ENCODE data around the gene RCSD1.

RCSD1 gene

GRCh38 chr1:167617153-167618147 lies 12.6 kb upstream of the RCSD1 start:
- in situ Hi-C loops (cut with HindIII; ENCODE audit: low sequenced_read_pairs) = no loop called here

GRCh38 chr1:167618366-167618765 lies 11.7 kb upstream of the RCSD1 start:
- in situ Hi-C loops (cut with HindIII; ENCODE audit: low sequenced_read_pairs) = no loop called here

GRCh38 chr1:167618789-167619188 lies 11.2 kb upstream of the RCSD1 start:
- in situ Hi-C loops (cut with HindIII; ENCODE audit: low sequenced_read_pairs) = no loop called here

DNA sequence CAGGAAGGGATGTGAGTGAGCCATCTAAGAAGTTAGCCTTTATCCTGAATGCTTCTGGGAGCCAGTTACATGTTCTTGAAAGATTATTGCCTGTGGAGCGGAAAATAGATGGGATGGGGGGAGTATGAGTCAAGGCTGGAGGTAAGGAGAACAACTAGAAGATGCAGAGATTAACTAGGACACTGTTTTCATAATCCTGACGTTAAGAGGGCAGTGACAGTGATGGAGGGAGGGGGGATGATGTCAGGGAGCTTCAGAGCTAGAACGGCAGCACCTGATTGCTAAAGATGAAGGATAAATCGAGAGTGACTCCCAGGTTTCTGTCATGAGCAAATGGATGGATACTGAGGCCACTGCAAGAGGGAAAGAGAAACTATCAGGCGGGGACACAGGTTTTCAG lies 10.0 kb upstream of the RCSD1 start:
- in situ Hi-C loops (cut with HindIII; ENCODE audit: low sequenced_read_pairs) = no loop called here

GRCh38 chr1:167621780-167622313 lies 8.2 kb upstream of the RCSD1 start:
- in situ Hi-C loops (cut with HindIII; ENCODE audit: low sequenced_read_pairs) = no loop called here

GRCh38 chr1:167623951-167624350 lies 6.1 kb upstream of the RCSD1 start:
- in situ Hi-C loops (cut with HindIII; ENCODE audit: low sequenced_read_pairs) = no loop called here

- in situ Hi-C loops (cut with HindIII; ENCODE audit: low sequenced_read_pairs) = no loop called here
Measured at GRCh38 chr1:167625040-167625823, 4.8 kb upstream of the RCSD1 start.

DNA sequence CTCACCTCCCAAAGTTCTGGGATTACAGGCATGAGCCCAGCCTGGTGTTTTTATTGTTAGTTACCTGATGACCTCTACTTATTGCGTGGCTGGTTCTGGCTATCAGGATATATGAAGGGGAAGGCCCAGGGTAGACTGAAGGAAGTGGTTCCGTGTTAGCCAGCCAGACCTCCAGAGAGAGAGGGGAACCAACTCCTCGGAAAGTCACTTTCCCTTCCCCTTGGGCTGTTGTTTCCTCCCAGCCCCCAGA lies 2.5 kb upstream of the RCSD1 start:
- in situ Hi-C loops (cut with HindIII; ENCODE audit: low sequenced_read_pairs) = no loop called here

DNA sequence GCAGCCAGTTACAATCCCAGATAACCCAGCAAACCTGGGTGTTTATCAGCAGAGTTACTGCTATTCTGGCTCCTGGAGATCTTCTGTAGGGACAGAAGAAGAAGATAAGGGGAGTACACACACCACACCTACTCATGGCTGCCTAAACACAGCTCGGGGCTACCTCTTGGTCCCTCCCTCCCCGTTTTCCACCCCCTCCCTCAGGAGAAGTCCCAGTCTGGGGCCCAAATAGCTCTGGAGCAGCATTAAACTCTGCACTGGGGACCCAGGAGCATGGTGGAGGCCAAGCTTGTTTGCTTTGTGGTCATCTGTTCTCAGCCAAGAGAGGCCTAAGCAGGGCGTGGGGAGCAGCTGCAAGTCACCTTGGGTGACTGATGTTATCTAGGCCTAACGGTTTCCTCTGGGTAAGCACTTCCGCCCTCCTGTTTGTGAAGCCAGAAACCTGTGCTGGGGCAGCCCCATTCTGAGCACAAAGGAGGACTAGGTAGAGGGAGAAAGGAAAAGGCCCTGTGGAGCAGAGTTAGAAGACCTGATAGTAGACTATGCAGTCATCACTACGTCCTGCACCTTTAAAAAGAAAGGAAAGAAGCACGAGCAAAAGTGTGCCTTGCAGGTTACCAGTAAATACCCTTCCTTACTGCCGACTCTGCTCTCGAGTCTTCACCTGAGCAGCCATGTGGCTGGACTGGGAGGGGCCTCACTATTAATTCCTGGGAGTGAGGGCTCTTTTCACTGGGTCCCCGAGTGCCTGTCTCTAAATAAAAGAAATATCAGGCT lies 2.0 kb upstream of the RCSD1 start:
- in situ Hi-C loops (cut with HindIII; ENCODE audit: low sequenced_read_pairs) = no loop called here

GRCh38 chr1:167628741-167629515 lies 1.1 kb upstream of the RCSD1 start:
- in situ Hi-C loops (cut with HindIII; ENCODE audit: low sequenced_read_pairs) = no loop called here

GRCh38 chr1:167630568-167631385 lies 745 bp downstream of the RCSD1 start:
- in situ Hi-C loops (cut with HindIII; ENCODE audit: low sequenced_read_pairs) = no loop called here

GRCh38 chr1:167631386-167631935 lies 1.4 kb downstream of the RCSD1 start:
- in situ Hi-C loops (cut with HindIII; ENCODE audit: low sequenced_read_pairs) = no loop called here

- in situ Hi-C loops (cut with HindIII; ENCODE audit: low sequenced_read_pairs) = no loop called here
Measured at GRCh38 chr1:167631936-167632614, 2.0 kb downstream of the RCSD1 start.

DNA sequence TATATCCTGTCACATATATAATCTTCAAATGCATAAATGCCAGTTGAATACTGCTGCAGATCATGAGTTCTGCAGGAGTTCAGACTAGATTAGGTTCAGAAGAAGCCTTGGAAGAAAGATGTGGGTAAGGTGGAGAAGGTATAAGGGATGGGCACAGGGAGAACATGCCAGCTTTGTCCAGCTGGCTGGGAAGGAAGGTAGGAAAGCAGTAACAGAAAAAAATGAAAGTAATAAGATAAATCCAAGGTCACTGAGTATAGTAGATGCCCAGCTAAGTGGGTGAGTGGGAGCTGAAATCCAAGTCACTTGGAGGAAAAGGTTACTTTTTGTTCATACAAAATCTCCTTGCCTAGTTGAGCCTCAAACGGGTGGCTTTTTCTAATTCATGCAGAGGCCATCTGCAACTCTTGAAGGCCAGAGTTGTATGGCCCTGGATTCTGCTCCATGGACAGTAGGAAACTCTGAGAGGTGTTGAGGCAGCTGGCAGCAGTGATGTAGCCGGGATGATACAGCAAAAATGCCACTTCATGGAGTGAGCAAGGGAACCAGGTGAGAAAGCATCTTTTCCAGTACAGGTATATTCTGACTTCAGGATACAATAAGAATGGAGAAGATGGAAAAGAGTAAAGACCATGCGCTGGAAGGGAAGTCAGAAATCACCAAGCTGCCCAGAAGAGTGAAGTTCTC lies 3.4 kb downstream of the RCSD1 start:
- in situ Hi-C loops (cut with HindIII; ENCODE audit: low sequenced_read_pairs) = no loop called here

DNA sequence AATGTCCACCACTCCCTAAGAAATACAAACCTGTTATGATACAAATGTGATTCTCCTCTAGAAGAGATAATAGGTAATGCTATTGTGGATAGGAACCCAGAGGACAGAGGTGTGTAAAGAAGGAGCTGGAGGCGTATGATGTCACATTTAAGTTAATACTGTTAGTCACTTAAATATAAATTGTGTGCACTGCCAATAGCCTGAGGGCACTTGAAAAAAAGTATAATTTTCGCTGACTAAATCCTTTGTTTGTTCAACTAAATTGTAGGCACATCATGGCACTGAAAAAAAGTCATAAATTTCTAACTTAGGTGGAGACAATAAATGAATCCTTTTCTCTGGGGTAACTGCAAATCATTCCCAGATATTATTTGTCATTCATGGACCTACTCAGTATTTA lies 4.4 kb downstream of the RCSD1 start:
- in situ Hi-C loops (cut with HindIII; ENCODE audit: low sequenced_read_pairs) = no loop called here

- in situ Hi-C loops (cut with HindIII; ENCODE audit: low sequenced_read_pairs) = no loop called here
Measured at GRCh38 chr1:167635156-167635648, 5.2 kb downstream of the RCSD1 start.

GRCh38 chr1:167635941-167636340 lies 5.9 kb downstream of the RCSD1 start:
- in situ Hi-C loops (cut with HindIII; ENCODE audit: low sequenced_read_pairs) = no loop called here

- in situ Hi-C loops (cut with HindIII; ENCODE audit: low sequenced_read_pairs) = no loop called here
Measured at GRCh38 chr1:167638064-167638463, 8.0 kb downstream of the RCSD1 start.

All from endothelial cell of hepatic sinusoid (primary cell).